Suprapubic skin (tissue), 4 donors: Measurements from ENCODE around the gene CNIH2. TPM values are rescaled to one million over a fixed set of nuclear protein-coding genes. Genes with fewer than 3 reads are reported as not detected.

Experiments
- DNase-seq, 2 donors: peaks; one replicate each; pipeline ENCODE4 v3.0.0-alpha.2; 2019; ENCODE audit warnings: low spot score in 2 of 2
- H3K27ac ChIP-seq: fragments of 200-600 bp; sonication (generic); one replicate; pipeline ENCODE4 v1.5.1; 2019
- H3K27me3 ChIP-seq: fragments of 200-600 bp; sonication (generic); one replicate; pipeline ENCODE4 v1.5.1; 2019
- H3K36me3 ChIP-seq: fragments of 200-600 bp; sonication (generic); one replicate; pipeline ENCODE4 v1.5.1; 2019
- H3K4me1 ChIP-seq: fragments of 200-600 bp; sonication (generic); one replicate; pipeline ENCODE4 v1.5.1; 2019
- H3K4me3 ChIP-seq: fragments of 200-600 bp; sonication (generic); one replicate; pipeline ENCODE4 v1.5.1; 2019; ENCODE audit warnings: mild to moderate bottlenecking
- H3K9me3 ChIP-seq: fragments of 200-600 bp; sonication (generic); one replicate; pipeline ENCODE4 v1.5.1; 2019
- CTCF ChIP-seq, 2 donors: fragments of 200-600 bp in 1 of 2; fragments of 450-650 bp in 1 of 2; sonication (generic) in 1 of 2; IDR thresholded peaks; one replicate each; pipeline ENCODE4 v1.5.1; 2016 to 2019; ENCODE audit warnings: antibody characterized with exemption in 2 of 2, mild to moderate bottlenecking in 1 of 2, moderate library complexity in 1 of 2
- EP300 ChIP-seq: sonication (generic); formaldehyde crosslinking; IDR thresholded peaks from one replicate; pipeline ENCODE4 v1.6.1; 2017; ENCODE audit warnings: antibody characterized with exemption
- POLR2A ChIP-seq, 2 donors: fragments of 450-650 bp; IDR thresholded peaks; one replicate each; pipeline ENCODE4 v1.6.1; 2017; ENCODE audit warnings: antibody characterized with exemption in 2 of 2, mild to moderate bottlenecking in 2 of 2, moderate library complexity in 2 of 2
- POLR2AphosphoS5 ChIP-seq, 3 donors: sonication (generic); formaldehyde crosslinking; IDR thresholded peaks; one replicate each; pipeline ENCODE4 v1.6.1; 2017; ENCODE audit warnings: antibody characterized with exemption in 3 of 3
- WGBS: methylation state at CpG from one replicate; pipeline ENCODE4 v1.1.5; 2018; 5-methylcytosine and 5-hydroxymethylcytosine counted together
- total RNA-seq, 4 donors: library from RNA; depleted of rRNA; stranded (reverse); fragments of >200 nt; gene quantifications; one replicate each; pipeline ENCODE4 v1.1.0, GENCODE V29; 2016

The CNIH2 gene
- total RNA-seq, 4 donors from 2014 or later, result 1.1 to 2.5 (median 1.9) TPM; not detected in 1

- no peaks in the 10 kb centered on the region for H3K9me3 ChIP-seq
- peak overlapping the region; percentile 53 for H3K4me3 ChIP-seq
- peak in 1 of 2 donors; percentile 80 for DNase-seq
- 64% methylated on average over 18 of the region's 38 CpGs for WGBS
- H3K4me1 ChIP-seq, result peaks cover 47% of the 10 kb centered on the region
- H3K27ac ChIP-seq, result peak overlapping the region; percentile 78
- TF ChIP-seq POLR2AphosphoS5 (IDR thresholded peaks at IDR 0.05) (no peak), CTCF (IDR thresholded peaks at IDR 0.05) (no peak), EP300 (no peak), POLR2A (IDR thresholded peaks at IDR 0.05) (no peak)
- no peaks in the 10 kb centered on the region for H3K36me3 ChIP-seq
- no peaks in the 10 kb centered on the region for H3K27me3 ChIP-seq
Measured at GRCh38 chr11:66313321-66314185, 35.6 kb downstream of the CNIH2 start.

- Histone ChIP-seq H3K27ac (peak overlapping the region; percentile 78), H3K9me3 (no peaks in the 10 kb centered on the region), H3K36me3 (no peaks in the 10 kb centered on the region), H3K27me3 (no peaks in the 10 kb centered on the region), H3K4me1 (peaks cover 53% of the 10 kb centered on the region), H3K4me3 (peak overlapping the region; percentile 53)
- TF ChIP-seq EP300, result no peak
- TF ChIP-seq POLR2A (IDR thresholded peaks at IDR 0.05), result no peak
- TF ChIP-seq CTCF (IDR thresholded peaks at IDR 0.05), result no peak
- TF ChIP-seq POLR2AphosphoS5 (IDR thresholded peaks at IDR 0.05), result no peak
- DNase-seq, result no peak
- 67% methylated on average over 1 of the region's 1 CpG for WGBS
Measured at GRCh38 chr11:66314186-66314501, 36.2 kb downstream of the CNIH2 start.

- peak overlapping the region; percentile 78 for H3K27ac ChIP-seq
- H3K9me3 ChIP-seq, result no peaks in the 10 kb centered on the region
- TF ChIP-seq CTCF (IDR thresholded peaks at IDR 0.05), result no peak
- TF ChIP-seq EP300, result no peak
- TF ChIP-seq POLR2AphosphoS5 (IDR thresholded peaks at IDR 0.05), result no peak
- no peak for TF ChIP-seq POLR2A (IDR thresholded peaks at IDR 0.05)
- H3K4me1 ChIP-seq, result peaks cover 58% of the 10 kb centered on the region
- 65% methylated on average over 6 of the region's 17 CpGs for WGBS
- no peaks in the 10 kb centered on the region for H3K27me3 ChIP-seq
- no peak for DNase-seq
- no peaks in the 10 kb centered on the region for H3K36me3 ChIP-seq
- H3K4me3 ChIP-seq, result peak overlapping the region; percentile 53
Measured at GRCh38 chr11:66314561-66315497, 36.9 kb downstream of the CNIH2 start.

GRCh38 chr11:66315498-66315885 lies 37.5 kb downstream of the CNIH2 start:
- peaks cover 58% of the 10 kb centered on the region for H3K4me1 ChIP-seq
- WGBS, result 70% methylated on average over 14 of the region's 14 CpGs
- peak overlapping the region; percentile 78 for H3K27ac ChIP-seq
- TF ChIP-seq POLR2A (IDR thresholded peaks at IDR 0.05) (no peak), EP300 (no peak), POLR2AphosphoS5 (IDR thresholded peaks at IDR 0.05) (no peak), CTCF (IDR thresholded peaks at IDR 0.05) (no peak)
- no peaks in the 10 kb centered on the region for H3K9me3 ChIP-seq
- H3K27me3 ChIP-seq, result no peaks in the 10 kb centered on the region
- peak overlapping the region; percentile 53 for H3K4me3 ChIP-seq
- no peak for DNase-seq
- H3K36me3 ChIP-seq, result no peaks in the 10 kb centered on the region
